ENCODE results near the gene PRR12. TPM values are rescaled to one million over a fixed set of nuclear protein-coding genes. Genes with fewer than 3 reads are reported as not detected.

The PRR12 gene
- total RNA-seq, 1 donor from 2014 or later, result 1.9 TPM

GRCh38 chr19:49592486-49593232 lies 1.7 kb downstream of the PRR12 start:
- DNase-seq (ENCODE audit: low spot score), result peak; percentile 25

DNA sequence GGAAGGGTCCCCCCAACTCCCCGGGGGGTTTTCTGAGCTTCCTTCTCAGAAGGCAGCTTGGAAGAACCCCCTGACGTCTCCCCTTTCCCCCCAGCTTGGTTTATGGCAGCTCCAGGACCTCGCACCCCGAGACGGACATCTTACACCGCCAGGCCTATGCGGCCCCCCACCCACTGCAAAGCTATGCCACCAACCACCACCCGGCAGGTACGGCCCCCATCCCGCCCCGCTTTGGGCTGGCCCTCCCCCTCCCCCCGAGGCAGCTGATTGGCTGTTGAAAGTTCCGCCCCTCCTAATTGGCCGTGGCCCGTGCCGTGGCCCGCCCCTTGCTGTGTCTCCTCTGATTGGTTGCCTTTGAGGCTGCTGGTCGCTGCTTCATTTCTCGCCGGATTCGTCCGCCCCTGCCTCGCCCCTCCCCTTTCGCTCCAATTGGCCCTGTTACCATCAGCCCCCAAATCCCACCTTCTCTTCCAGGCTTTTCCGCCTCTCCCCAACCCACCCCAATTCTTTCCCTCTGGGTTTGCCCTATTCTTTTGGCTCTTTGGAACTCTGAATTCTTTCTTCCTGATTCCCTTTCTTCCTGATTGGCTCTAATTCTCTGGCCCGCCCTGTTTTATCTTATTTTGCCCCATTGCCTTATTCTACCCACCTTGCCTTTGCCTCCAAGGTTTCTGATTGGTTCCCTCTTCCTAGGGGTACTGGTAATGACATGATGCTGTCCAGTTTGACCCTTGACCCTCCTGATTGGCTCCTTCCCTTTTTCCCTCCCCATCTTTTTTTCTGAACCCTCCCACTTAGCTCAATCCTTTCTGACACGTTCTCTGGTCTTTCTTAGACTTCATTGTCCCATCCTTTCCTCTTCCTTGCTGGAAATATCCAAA lies 2.5 kb downstream of the PRR12 start:
- DNase-seq (ENCODE audit: low spot score), result peak; percentile 94

DNA sequence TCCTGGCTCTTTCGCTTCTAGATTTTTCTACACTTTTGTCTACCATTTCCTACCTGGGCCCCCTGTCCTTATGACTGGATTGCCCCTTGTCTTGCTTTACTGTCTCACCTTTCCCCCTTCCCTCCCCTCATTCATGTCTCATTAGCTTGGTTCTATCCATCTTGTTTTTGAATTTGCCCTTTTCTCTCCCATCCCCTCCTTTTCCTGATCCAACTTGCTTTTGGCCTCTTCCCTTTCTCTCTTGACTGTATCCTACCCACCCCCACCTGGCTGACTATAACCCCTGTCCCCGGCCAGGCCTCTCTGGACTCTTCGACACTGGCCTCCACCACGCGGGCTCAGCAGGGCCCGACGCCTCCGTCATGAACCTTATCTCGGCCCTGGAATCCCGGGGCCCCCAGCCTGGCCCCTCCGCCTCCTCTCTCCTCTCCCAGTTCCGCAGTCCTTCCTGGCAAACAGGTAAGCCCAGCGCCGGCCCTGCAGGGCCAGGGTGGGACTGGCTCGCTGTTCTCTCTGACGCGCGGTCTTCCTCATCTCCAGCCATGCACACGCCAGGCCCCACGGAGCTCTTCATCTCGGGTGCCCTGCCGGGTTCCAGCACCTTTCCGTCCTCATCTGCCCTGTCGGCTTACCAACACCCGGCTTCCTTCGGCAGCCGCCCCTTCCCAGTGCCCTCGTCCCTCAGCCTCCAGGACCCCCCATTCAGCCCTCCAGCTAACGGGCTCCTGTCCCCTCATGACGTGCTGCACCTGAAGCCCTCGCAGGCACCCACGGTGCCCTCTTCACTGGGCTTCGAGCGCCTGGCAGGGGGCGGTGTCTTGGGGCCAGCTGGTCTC lies 3.4 kb downstream of the PRR12 start:
- no peak for DNase-seq (ENCODE audit: low spot score)

DNA sequence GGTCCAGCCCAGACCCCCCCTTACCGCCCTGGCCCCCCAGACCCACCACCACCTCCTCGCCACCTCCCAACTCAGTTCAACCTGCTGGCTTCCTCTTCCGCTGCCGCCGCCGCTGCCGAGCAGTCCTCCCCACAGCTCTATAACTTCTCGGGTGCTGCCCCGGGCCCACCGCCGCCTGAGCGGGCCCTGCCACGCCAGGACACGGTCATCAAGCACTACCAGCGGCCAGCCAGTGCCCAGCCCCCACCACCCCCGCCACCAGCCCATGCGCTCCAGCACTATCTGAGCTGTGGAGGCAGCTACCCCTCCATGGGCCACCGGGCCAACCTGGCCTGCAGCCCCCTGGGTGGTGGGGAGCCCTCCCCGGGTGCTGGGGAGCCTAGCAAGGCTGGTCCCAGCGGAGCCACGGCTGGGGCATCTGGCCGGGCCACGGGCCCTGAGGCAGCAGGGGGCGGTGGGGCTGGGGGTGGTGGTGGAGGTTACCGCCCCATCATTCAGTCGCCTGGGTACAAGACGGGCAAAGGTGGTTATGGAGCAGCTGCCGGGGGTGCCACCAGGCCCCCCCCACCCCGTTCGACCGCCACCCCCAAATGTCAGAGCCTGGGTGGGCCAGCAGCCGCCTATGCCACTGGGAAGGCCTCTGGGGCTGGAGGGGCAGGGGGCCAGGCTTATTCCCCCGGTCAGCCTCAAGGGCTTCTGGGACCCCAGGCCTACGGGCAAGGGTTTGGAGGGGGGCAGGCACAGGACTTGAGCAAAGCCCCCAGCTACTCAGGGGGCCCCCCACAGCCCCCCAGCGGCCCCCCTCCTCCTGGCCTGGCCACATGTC lies 4.2 kb downstream of the PRR12 start:
- DNase-seq (ENCODE audit: low spot score), result no peak

GRCh38 chr19:49595819-49596404 lies 4.9 kb downstream of the PRR12 start:
- DNase-seq (ENCODE audit: low spot score), result no peak

GRCh38 chr19:49596407-49596806 lies 5.4 kb downstream of the PRR12 start:
- DNase-seq (ENCODE audit: low spot score), result no peak

DNA sequence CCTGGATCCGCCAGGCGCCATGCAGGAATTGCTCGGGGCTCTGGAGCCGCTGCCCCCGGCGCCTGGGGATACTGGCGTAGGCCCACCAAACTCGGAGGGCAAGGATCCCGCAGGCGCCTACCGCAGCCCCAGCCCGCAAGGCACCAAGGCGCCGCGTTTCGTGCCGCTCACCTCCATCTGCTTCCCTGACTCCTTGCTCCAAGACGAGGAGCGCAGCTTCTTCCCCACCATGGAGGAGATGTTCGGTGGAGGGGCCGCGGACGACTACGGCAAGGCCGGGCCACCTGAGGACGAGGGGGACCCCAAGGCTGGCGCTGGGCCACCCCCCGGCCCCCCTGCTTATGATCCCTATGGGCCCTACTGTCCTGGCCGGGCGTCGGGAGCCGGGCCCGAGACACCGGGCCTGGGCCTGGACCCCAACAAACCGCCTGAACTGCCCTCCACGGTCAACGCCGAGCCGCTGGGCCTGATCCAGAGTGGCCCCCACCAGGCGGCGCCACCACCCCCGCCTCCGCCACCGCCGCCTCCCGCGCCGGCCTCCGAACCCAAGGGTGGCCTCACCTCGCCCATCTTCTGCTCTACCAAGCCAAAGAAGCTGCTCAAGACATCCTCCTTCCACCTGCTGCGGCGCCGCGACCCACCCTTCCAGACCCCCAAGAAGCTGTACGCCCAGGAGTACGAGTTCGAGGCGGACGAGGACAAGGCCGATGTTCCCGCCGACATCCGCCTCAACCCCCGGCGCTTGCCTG lies 6.1 kb downstream of the PRR12 start:
- DNase-seq (ENCODE audit: low spot score), result no peak

GRCh38 chr19:49597703-49597974 lies 6.7 kb downstream of the PRR12 start:
- no peak for DNase-seq (ENCODE audit: low spot score)

DNA sequence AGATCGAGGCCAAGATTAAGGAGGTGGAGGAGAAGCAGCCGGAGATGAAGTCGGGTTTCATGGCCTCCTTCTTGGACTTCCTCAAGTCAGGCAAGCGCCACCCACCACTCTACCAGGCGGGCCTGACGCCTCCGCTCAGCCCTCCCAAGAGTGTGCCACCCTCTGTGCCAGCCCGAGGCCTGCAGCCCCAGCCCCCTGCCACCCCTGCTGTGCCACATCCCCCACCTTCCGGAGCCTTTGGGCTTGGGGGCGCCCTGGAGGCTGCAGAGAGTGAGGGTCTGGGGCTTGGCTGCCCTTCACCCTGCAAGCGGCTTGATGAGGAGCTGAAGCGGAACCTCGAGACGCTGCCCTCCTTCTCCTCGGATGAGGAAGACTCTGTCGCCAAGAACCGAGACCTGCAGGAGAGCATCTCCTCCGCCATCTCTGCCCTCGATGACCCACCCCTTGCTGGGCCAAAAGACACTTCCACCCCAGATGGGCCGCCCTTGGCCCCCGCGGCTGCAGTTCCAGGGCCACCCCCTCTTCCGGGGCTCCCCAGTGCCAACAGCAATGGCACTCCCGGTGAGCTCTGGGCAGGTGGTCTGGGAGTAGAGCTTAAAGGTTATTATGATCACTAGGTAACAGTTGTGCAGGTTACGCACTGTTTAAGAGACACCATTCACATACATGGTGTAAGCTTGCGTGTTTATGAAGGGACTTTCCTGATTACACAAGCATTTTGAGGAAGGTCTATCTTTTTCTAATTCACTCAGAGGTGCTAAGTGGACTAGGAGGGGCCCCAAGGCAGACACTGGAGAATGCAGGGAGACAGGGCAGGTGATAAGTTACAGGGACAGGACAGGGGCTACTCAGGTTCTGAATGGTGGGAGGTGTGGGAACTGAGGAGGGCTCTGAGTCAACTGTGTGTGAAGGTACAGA lies 8.7 kb downstream of the PRR12 start:
- no peak for DNase-seq (ENCODE audit: low spot score)

DNA sequence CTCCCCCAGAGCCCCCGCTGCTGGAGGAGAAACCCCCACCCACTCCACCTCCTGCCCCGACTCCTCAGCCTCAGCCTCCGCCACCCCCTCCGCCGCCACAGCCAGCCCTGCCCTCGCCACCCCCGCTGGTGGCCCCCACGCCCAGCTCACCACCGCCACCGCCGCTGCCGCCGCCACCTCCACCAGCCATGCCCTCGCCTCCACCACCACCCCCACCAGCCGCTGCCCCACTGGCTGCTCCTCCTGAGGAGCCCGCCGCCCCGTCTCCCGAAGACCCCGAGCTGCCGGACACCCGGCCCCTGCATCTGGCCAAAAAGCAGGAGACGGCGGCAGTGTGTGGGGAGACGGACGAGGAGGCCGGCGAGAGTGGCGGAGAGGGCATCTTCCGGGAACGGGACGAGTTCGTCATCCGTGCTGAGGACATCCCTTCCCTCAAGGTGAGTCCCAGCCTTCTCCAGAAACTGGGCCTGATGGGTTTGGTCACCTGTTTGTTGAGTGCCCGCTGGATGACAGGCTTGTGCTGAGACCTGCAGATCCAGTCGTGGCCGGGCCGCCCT lies 10.6 kb downstream of the PRR12 start:
- DNase-seq (ENCODE audit: low spot score), result no peak

DNA sequence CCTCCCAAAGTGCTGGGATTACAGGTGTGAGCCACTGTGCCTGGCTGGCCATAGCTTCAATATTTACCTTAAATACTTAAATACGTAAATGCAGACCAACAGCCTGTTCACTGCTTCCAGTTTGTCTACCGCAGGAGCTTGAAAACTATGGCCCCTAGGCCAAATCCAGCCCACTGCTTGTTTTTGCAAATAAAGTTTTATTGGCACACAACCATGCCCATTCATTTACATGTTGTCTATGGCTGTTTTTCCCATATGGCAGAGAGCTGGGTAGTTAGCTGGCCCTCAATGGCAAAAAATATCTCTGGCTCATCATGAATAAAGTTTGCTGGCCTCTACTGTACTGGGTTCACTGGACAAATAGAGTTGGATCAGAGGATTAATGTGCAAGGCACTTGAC lies 11.8 kb downstream of the PRR12 start:
- DNase-seq (ENCODE audit: low spot score), result no peak

GRCh38 chr19:49605605-49606004 lies 14.6 kb downstream of the PRR12 start:
- DNase-seq (ENCODE audit: low spot score), result no peak

DNA sequence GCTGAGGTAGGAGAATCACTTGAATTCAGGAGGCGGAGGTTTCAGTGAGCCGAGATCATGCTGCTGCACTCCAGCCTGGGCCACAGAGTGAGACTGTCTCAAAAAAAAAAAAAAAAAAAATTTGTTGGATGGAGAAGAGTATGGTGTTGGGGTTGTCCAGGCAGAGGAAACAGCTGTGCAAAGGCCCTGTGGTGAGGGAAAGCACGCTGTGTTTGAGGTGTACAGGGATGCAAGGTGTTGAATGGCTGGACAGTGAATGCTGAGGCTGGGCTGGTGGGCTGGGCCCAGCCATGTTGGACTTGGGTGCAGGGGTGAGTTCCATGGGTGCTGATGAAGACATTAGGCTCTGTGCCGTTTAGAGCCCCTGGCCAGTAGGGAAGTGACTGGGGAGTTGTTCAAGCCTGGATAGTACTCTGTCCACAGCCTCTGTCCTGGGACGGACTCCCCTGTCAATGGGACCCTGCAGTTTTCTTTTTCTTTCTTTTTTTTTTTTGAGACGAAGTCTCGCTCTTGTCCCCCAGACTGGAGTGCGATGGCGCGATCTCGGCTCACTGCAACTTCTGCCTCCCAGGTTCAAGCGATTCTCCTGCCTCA lies 18.6 kb downstream of the PRR12 start:
- no peak for DNase-seq (ENCODE audit: low spot score)

- DNase-seq (ENCODE audit: low spot score), result no peak
Observed at GRCh38 chr19:49613374-49613773, 22.4 kb downstream of the PRR12 start.

GRCh38 chr19:49614096-49614833 lies 23.3 kb downstream of the PRR12 start:
- no peak for DNase-seq (ENCODE audit: low spot score)

DNA sequence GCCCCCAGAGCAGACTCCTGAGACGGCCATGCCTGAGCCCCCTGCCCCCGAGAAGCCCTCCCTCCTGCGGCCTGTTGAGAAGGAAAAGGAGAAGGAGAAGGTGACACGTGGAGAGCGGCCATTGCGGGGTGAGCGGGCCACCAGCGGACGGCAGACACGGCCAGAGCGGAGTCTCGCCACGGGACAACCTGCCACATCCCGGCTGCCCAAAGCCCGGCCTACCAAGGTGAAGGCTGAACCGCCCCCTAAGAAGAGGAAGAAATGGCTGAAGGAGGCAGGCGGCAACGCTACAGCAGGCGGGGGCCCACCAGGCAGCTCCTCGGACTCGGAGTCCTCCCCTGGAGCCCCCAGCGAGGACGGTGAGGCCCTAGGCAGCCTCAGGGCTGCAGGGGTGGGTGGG lies 24.9 kb downstream of the PRR12 start:
- no peak for DNase-seq (ENCODE audit: low spot score)

- DNase-seq (ENCODE audit: low spot score), result no peak
Observed at GRCh38 chr19:49616532-49616931, 25.6 kb downstream of the PRR12 start.

- no peak for DNase-seq (ENCODE audit: low spot score)
Observed at GRCh38 chr19:49616945-49617344, 26.0 kb downstream of the PRR12 start.

Measured in umbilical cord (tissue), 2 donors.